ENCODE results near the gene NPIPA5.
A peak's percentile ranks its signal among the peaks of the same experiment; 100 is the strongest.
"Not testable (repeated sequence)": the region's sequence is repeated elsewhere in the genome, so short reads cannot be mapped to it uniquely, and the experiment has no call there.

The NPIPA5 gene

GRCh38 chr16:15395631-15396508 is 17.8 kb upstream of the NPIPA5 start, which contains the start of gene MPV17L:
Gene MPV17L, plus strand, starts transcription at chr16:15395754. Its CDS starts 144 bp downstream, at chr16:15395898.
- peak within 1 kb of the TSS in 11 of 21 experiments; percentile 13 to 81 (median 64) for H3K27ac ChIP-seq

GRCh38 chr16:15393025-15393424 is 14.9 kb upstream of the NPIPA5 start:
- not testable (repeated sequence) for H3K4me3 ChIP-seq, H3K27ac ChIP-seq

More at GRCh38 chr16:15395631-15396508, 17.8 kb upstream of the NPIPA5 start, which contains the start of gene MPV17L:
- peak within 1 kb of the TSS; percentile 26 to 65 (median 41) for H3K4me3 ChIP-seq

- not testable (repeated sequence) for H3K27ac ChIP-seq, H3K4me3 ChIP-seq
Measured at GRCh38 chr16:15389916-15390315, 11.8 kb upstream of the NPIPA5 start.

GRCh38 chr16:15388060-15388459 is 10.0 kb upstream of the NPIPA5 start:
- H3K27ac ChIP-seq, H3K4me3 ChIP-seq: not testable (repeated sequence)

GRCh38 chr16:15382810-15383209 is 4.7 kb upstream of the NPIPA5 start:
- not testable (repeated sequence) for H3K4me3 ChIP-seq, H3K27ac ChIP-seq

GRCh38 chr16:15357495-15357894 is 20.6 kb downstream of the NPIPA5 start:
- H3K4me3 ChIP-seq, H3K27ac ChIP-seq: not testable (repeated sequence)

GRCh38 chr16:15354846-15355245 is 23.2 kb downstream of the NPIPA5 start:
- not testable (repeated sequence) for H3K27ac ChIP-seq, H3K4me3 ChIP-seq

GRCh38 chr16:15352852-15353251 is 25.2 kb downstream of the NPIPA5 start:
- not testable (repeated sequence) for H3K4me3 ChIP-seq, H3K27ac ChIP-seq

GRCh38 chr16:15351745-15352144 is 26.3 kb downstream of the NPIPA5 start:
- not testable (repeated sequence) for H3K27ac ChIP-seq, H3K4me3 ChIP-seq

GRCh38 chr16:15351251-15351650 is 26.8 kb downstream of the NPIPA5 start:
- H3K4me3 ChIP-seq: not testable (repeated sequence)

GRCh38 chr16:15348721-15349120 is 29.4 kb downstream of the NPIPA5 start:
- H3K4me3 ChIP-seq, H3K27ac ChIP-seq: not testable (repeated sequence)

More at GRCh38 chr16:15351251-15351650, 26.8 kb downstream of the NPIPA5 start:
- H3K27ac ChIP-seq: not testable (repeated sequence)

- H3K4me3 ChIP-seq: not testable (repeated sequence)
Measured at GRCh38 chr16:15342337-15342736, 35.8 kb downstream of the NPIPA5 start.

GRCh38 chr16:15338986-15339385 is 39.1 kb downstream of the NPIPA5 start:
- H3K27ac ChIP-seq, H3K4me3 ChIP-seq: not testable (repeated sequence)

More at GRCh38 chr16:15342337-15342736, 35.8 kb downstream of the NPIPA5 start:
- H3K27ac ChIP-seq: not testable (repeated sequence)

- H3K27ac ChIP-seq, H3K4me3 ChIP-seq: not testable (repeated sequence)
Measured at GRCh38 chr16:15337974-15338605, 40.0 kb downstream of the NPIPA5 start.

GRCh38 chr16:15335609-15336008 is 42.5 kb downstream of the NPIPA5 start:
- not testable (repeated sequence) for H3K27ac ChIP-seq, H3K4me3 ChIP-seq

- not testable (repeated sequence) for H3K4me3 ChIP-seq
Measured at GRCh38 chr16:15333969-15334368, 44.1 kb downstream of the NPIPA5 start.

GRCh38 chr16:15330978-15331377 is 47.1 kb downstream of the NPIPA5 start:
- H3K4me3 ChIP-seq: not testable (repeated sequence)

More at GRCh38 chr16:15333969-15334368, 44.1 kb downstream of the NPIPA5 start:
- not testable (repeated sequence) for H3K27ac ChIP-seq

GRCh38 chr16:15324954-15325353 is 53.1 kb downstream of the NPIPA5 start:
- not testable (repeated sequence) for H3K27ac ChIP-seq

More at GRCh38 chr16:15330978-15331377, 47.1 kb downstream of the NPIPA5 start:
- H3K27ac ChIP-seq: not testable (repeated sequence)

GRCh38 chr16:15323373-15323772 is 54.7 kb downstream of the NPIPA5 start:
- not testable (repeated sequence) for H3K27ac ChIP-seq, H3K4me3 ChIP-seq

More at GRCh38 chr16:15324954-15325353, 53.1 kb downstream of the NPIPA5 start:
- not testable (repeated sequence) for H3K4me3 ChIP-seq

- H3K27ac ChIP-seq, H3K4me3 ChIP-seq: not testable (repeated sequence)
Measured at GRCh38 chr16:15321221-15321620, 56.9 kb downstream of the NPIPA5 start.

GRCh38 chr16:15314562-15314961 is 63.5 kb downstream of the NPIPA5 start:
- H3K4me3 ChIP-seq, H3K27ac ChIP-seq: not testable (repeated sequence)
